Measurements from ENCODE around the gene SMAD3.
"Not testable (repeated sequence)": the region's sequence is repeated elsewhere in the genome, so short reads cannot be mapped to it uniquely, and the experiment has no call there.

SMAD3 gene

DNA sequence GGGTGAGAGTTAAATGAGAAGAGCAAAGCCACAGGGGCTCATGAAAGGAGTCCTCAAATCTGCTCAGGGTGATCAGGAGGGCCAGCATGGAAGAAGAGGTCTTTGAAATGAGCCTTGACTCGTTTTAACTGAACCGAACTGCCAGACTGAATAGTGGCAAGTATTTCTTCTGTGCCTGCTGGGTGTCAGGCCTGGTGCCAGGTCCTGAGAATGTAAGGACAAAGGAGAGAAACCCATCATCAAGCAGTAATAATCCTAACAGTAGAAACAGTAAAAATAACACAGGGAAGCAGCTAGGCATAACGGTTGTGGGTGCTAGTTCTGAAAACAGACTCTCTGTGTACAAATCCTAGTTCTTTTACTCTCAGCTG lies 40.4 kb upstream of the SMAD3 start:
- H3K27ac ChIP-seq (ENCODE audit: low read depth, low read length), result peak overlapping the region; percentile 70

DNA sequence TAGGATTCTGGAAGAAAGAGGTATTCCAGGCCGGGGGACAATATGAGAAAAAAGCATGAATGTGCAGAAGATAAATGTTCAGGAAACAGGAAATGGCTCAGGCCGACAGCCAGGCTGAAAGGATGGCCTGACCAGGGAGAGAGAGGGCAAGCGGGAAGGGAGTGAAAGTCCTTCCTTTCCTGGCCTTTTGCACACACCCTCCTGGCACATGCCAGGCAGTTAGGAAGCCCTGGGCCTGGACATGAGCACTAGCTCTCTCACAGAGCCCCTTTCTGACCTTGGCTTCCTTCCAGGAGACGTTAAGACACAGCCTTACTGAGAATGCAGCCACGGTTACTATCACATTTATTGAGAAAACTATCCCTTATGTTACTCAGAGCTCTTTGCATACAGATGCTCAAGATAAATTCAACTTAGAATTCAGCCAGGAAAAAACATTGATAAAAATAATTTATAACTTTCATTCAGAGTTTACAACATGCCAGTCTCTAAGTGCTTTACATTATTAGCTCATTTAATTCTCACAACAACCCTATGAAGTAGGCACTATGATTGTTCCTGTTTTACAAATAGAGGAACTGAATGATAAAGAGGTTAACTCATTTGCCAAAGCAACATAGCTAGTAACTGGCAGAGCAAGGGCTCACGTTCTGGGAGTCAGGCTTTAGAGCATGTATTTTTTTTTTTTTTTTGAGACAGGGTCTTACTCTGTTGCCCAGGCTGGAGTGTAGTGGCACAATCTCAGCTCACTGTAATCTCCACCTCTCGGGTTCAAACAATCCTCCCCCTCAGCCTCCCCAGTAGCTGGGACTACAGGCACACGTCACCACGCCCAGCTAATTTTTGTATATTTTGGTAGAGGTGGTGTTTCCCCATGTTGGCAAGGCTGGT lies 39.4 kb upstream of the SMAD3 start:
- H3K36me3 ChIP-seq (ENCODE audit: insufficient read depth, low read length), result no peaks in the 10 kb centered on the region
- H3K27me3 ChIP-seq (ENCODE audit: control insufficient read depth in 1 of 2, insufficient read depth in 2 of 2, low read length in 2 of 2), result no peaks in the 10 kb centered on the region
- H3K9me3 ChIP-seq (ENCODE audit: low read length), result no peaks in the 10 kb centered on the region
- H3K9ac ChIP-seq (ENCODE audit: low read length), result no peak overlapping the region
- H3K27ac ChIP-seq (ENCODE audit: low read depth, low read length), result peak overlapping the region; percentile 57
- H3K4me3 ChIP-seq (ENCODE audit: low read depth in 1 of 2, low read length in 2 of 2), result peak overlapping the region; percentile 7 to 23
- H3K4me1 ChIP-seq (ENCODE audit: insufficient read depth, low read length), result peaks cover 30% of the 10 kb centered on the region

More for the DNA sequence above, 40.4 kb upstream of the SMAD3 start:
- Histone ChIP-seq H3K27me3 (ENCODE audit: control insufficient read depth in 1 of 2, insufficient read depth in 2 of 2, low read length in 2 of 2) (no peaks in the 10 kb centered on the region), H3K4me1 (ENCODE audit: insufficient read depth, low read length) (peaks cover 30% of the 10 kb centered on the region), H3K9me3 (ENCODE audit: low read length) (no peaks in the 10 kb centered on the region), H3K4me3 (ENCODE audit: low read depth in 1 of 2, low read length in 2 of 2) (no peak overlapping the region), H3K36me3 (ENCODE audit: insufficient read depth, low read length) (no peaks in the 10 kb centered on the region), H3K9ac (ENCODE audit: low read length) (no peak overlapping the region)

DNA sequence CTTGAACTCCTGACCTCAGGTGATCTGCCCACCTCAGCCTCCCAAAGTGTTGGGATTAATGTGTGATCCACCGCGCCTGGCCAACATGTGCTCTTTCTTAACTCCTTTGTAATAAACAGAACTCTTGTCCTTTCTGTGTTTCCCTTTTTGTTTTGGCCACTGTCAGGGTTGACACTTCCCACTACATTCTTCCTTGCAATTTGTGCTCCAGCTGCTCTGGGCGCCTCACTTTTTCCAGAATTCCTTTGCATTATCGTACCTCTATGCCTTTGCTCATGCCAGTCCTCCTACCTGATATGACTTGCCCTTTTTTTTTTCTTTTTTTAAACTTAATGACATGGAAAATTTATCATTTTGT lies 38.8 kb upstream of the SMAD3 start:
- no peaks in the 10 kb centered on the region for H3K9me3 ChIP-seq (ENCODE audit: low read length)
- H3K9ac ChIP-seq (ENCODE audit: low read length), result no peak overlapping the region
- H3K4me3 ChIP-seq (ENCODE audit: low read depth in 1 of 2, low read length in 2 of 2), result no peak overlapping the region
- no peak overlapping the region for H3K27ac ChIP-seq (ENCODE audit: low read depth, low read length)
- H3K27me3 ChIP-seq (ENCODE audit: control insufficient read depth in 1 of 2, insufficient read depth in 2 of 2, low read length in 2 of 2), result no peaks in the 10 kb centered on the region
- H3K4me1 ChIP-seq (ENCODE audit: insufficient read depth, low read length), result peaks cover 30% of the 10 kb centered on the region
- no peaks in the 10 kb centered on the region for H3K36me3 ChIP-seq (ENCODE audit: insufficient read depth, low read length)

DNA sequence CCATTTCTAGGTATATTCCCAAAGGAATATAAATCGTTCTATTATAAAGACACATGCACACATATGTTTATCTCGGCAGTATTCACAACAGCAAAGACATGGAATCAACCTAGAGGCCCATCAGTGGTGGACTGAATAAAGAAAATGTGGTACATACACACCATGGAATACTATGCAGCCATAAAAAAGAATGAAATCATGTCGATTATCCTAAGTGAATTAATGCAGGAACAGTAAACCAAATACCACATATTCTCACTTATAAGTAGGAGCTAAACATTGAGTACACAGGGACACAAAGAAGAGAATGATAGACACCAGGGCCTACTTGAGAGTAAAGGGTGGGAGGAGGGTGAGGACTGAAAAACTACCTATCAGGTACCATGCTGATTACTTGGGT lies 37.0 kb upstream of the SMAD3 start:
- not testable (repeated sequence) for H3K4me3 ChIP-seq (ENCODE audit: low read depth in 1 of 2, low read length in 2 of 2); H3K9ac ChIP-seq (ENCODE audit: low read length); H3K27me3 ChIP-seq (ENCODE audit: control insufficient read depth in 1 of 2, insufficient read depth in 2 of 2, low read length in 2 of 2); H3K9me3 ChIP-seq (ENCODE audit: low read length); H3K27ac ChIP-seq (ENCODE audit: low read depth, low read length); H3K36me3 ChIP-seq (ENCODE audit: insufficient read depth, low read length)
- peaks cover 33% of the 10 kb centered on the region for H3K4me1 ChIP-seq (ENCODE audit: insufficient read depth, low read length)

DNA sequence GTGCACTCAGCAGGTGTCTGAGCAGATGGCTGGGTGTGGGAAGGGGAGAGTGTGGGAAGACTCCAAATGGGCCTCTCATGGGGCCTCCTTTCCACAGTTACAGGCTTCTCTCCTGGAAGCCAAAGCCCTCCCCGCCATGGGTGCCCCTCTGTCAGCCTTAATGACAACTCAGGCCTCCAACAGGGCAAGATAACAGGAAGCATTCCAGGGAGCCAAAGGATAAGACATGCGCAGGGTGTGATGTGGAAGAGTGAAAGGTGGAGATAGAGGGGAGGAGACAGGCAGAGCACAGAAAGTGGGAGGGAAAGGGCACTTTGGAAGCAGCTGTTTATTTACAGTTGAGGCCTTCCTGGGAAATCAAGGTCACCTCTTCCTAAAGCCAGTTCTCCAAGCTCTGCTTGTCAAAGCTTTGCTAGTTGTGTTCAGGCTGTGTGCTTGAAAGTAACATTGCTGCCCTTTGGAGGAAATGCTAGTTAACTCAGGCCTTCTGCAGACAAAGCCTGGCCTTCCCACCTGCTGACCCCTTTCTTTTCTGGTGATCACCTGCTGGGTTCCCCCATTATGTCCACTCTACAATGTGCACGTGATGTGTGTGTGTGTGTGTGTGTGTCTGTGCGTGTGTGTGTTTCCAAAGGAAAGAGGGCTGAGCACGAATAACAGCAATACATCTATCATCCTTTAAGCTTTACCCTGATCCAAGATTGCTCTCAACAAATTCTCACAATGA lies 35.2 kb upstream of the SMAD3 start:
- peaks cover 20% of the 10 kb centered on the region for H3K4me1 ChIP-seq (ENCODE audit: insufficient read depth, low read length)
- no peak overlapping the region for H3K9ac ChIP-seq (ENCODE audit: low read length)
- H3K9me3 ChIP-seq (ENCODE audit: low read length), result no peaks in the 10 kb centered on the region

DNA sequence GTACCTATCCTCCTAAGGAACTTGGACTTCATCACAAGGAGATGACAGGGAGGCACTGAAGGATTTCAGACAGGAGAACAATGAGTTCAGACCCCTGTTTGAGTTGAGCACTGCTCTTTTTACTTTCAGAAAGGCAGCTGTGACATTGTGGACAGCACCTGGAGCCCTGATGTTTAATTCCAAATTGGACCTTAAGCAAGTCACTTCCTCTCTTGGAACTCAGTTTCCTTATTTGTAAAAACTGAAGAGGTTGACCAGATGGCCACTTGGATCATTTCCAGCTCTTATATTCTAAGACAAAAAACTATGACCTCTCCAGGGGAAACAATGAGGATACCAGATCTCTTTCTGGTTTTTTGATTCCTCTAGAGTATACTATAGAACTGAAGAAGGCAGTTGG lies 34.1 kb upstream of the SMAD3 start:
- no peaks in the 10 kb centered on the region for H3K36me3 ChIP-seq (ENCODE audit: insufficient read depth, low read length)
- H3K9ac ChIP-seq (ENCODE audit: low read length), result no peak overlapping the region
- H3K27ac ChIP-seq (ENCODE audit: low read depth, low read length), result no peak overlapping the region
- no peak overlapping the region for H3K4me3 ChIP-seq (ENCODE audit: low read depth in 1 of 2, low read length in 2 of 2)
- H3K27me3 ChIP-seq (ENCODE audit: control insufficient read depth in 1 of 2, insufficient read depth in 2 of 2, low read length in 2 of 2), result peaks cover 0 to 4% of the 10 kb centered on the region in 2 donors
- no peaks in the 10 kb centered on the region for H3K9me3 ChIP-seq (ENCODE audit: low read length)
- peaks cover 9% of the 10 kb centered on the region for H3K4me1 ChIP-seq (ENCODE audit: insufficient read depth, low read length)

More for the DNA sequence above, 35.2 kb upstream of the SMAD3 start:
- H3K27me3 ChIP-seq (ENCODE audit: control insufficient read depth in 1 of 2, insufficient read depth in 2 of 2, low read length in 2 of 2), result peaks cover 0 to 4% of the 10 kb centered on the region in 2 donors
- no peak overlapping the region for H3K4me3 ChIP-seq (ENCODE audit: low read depth in 1 of 2, low read length in 2 of 2)
- no peak overlapping the region for H3K27ac ChIP-seq (ENCODE audit: low read depth, low read length)
- H3K36me3 ChIP-seq (ENCODE audit: insufficient read depth, low read length), result no peaks in the 10 kb centered on the region

DNA sequence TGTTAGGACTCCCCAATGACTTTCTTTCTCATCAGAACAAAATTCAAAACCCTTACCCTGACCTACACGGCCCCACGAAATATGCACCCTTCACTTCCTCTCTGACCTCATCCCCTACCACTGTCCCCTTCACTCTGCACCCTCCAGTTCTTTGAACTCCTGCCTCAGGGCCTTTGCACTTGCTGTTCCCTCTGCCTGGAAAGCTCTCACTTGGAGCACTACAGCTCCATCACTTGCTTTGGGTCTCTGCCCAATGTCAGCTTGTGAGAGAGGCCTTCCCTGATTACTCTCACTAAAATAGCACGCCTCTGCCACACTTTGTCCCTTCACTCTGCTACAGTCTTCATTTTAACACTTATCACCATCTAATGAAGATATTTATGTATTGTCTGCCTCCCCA lies 32.8 kb upstream of the SMAD3 start:
- Histone ChIP-seq H3K9ac (ENCODE audit: low read length) (no peak overlapping the region), H3K27ac (ENCODE audit: low read depth, low read length) (no peak overlapping the region), H3K4me1 (ENCODE audit: insufficient read depth, low read length) (peaks cover 9% of the 10 kb centered on the region), H3K4me3 (ENCODE audit: low read depth in 1 of 2, low read length in 2 of 2) (no peak overlapping the region), H3K27me3 (ENCODE audit: control insufficient read depth in 1 of 2, insufficient read depth in 2 of 2, low read length in 2 of 2) (peaks cover 0 to 4% of the 10 kb centered on the region in 2 donors), H3K9me3 (ENCODE audit: low read length) (no peaks in the 10 kb centered on the region), H3K36me3 (ENCODE audit: insufficient read depth, low read length) (no peaks in the 10 kb centered on the region)

DNA sequence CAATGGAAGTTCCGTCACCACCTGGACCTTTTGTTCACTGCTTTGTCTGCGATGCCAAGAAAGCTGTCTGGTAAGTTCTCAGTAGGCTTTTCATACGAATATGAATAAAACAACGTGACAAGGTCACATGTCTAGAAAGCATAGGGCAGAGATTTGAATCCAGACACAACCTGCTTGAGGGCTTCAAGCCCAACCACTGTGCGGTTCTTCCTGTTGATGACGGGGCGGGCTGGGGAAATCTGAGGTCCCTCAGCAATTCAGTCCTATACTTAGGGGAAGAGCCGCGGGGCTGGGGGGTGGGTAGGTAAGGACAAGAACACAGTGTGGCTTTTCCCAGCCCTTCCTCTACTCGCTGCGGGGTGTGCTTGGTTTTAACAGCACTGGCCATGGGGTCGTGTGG lies 32.4 kb upstream of the SMAD3 start:
- Histone ChIP-seq H3K36me3 (ENCODE audit: insufficient read depth, low read length) (no peaks in the 10 kb centered on the region), H3K4me3 (ENCODE audit: low read depth in 1 of 2, low read length in 2 of 2) (peak overlapping the region; percentile 18 to 23), H3K27me3 (ENCODE audit: control insufficient read depth in 1 of 2, insufficient read depth in 2 of 2, low read length in 2 of 2) (peaks cover 0 to 4% of the 10 kb centered on the region in 2 donors), H3K9ac (ENCODE audit: low read length) (no peak overlapping the region), H3K9me3 (ENCODE audit: low read length) (no peaks in the 10 kb centered on the region), H3K27ac (ENCODE audit: low read depth, low read length) (no peak overlapping the region), H3K4me1 (ENCODE audit: insufficient read depth, low read length) (peaks cover 9% of the 10 kb centered on the region)

DNA sequence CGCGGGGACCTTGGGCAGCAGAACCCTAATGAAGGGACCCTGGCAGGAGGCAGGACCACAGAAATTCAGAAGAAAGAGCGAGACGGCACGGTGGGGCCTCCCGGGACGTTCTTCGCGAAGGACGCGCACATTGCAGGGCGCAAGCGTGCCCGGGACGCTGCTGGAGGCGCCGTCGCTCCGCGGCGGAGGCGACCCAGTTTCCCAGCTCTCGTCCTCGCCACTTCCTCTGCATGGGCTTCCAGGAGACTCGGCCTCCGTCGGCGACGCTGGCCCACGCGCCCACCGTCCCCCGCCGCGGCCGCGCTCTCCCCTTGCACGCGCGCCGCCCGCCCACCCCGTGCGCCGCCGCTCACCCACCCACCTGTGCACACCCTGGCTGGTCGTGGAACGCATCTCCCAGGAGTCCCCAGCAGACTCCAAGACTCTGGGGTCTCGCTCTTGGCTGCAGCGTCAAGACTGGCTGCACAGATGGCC lies 31.8 kb upstream of the SMAD3 start:
- H3K27me3 ChIP-seq (ENCODE audit: control insufficient read depth in 1 of 2, insufficient read depth in 2 of 2, low read length in 2 of 2), result peaks cover 0 to 4% of the 10 kb centered on the region in 2 donors
- H3K9me3 ChIP-seq (ENCODE audit: low read length), result no peaks in the 10 kb centered on the region
- H3K9ac ChIP-seq (ENCODE audit: low read length), result no peak overlapping the region
- H3K36me3 ChIP-seq (ENCODE audit: insufficient read depth, low read length), result no peaks in the 10 kb centered on the region
- H3K27ac ChIP-seq (ENCODE audit: low read depth, low read length), result no peak overlapping the region
- peak overlapping the region; percentile 18 to 23 for H3K4me3 ChIP-seq (ENCODE audit: low read depth in 1 of 2, low read length in 2 of 2)
- peaks cover 9% of the 10 kb centered on the region for H3K4me1 ChIP-seq (ENCODE audit: insufficient read depth, low read length)

DNA sequence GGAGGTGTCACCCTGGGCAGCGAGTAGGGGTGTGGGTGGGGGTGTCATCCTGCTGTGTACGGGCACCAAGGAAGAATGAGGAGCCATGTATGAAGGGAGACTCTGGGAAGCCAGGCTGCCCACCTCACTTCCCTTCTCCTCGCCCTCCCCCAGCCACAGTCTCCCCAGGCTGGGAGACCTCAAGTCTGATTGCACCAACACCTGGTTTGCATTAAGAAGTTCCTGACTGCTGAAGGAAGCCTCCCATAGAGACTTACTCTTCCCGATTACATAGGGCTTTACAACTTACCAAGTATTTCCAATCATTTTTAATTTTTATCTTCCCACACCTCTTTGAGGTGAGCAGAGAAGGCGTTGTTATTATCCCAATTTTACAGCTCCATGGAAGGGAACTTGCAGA lies 29.5 kb upstream of the SMAD3 start:
- Histone ChIP-seq H3K4me1 (ENCODE audit: insufficient read depth, low read length) (peaks cover 9% of the 10 kb centered on the region), H3K27ac (ENCODE audit: low read depth, low read length) (no peak overlapping the region), H3K9ac (ENCODE audit: low read length) (no peak overlapping the region), H3K27me3 (ENCODE audit: control insufficient read depth in 1 of 2, insufficient read depth in 2 of 2, low read length in 2 of 2) (peaks cover 0 to 4% of the 10 kb centered on the region in 2 donors), H3K9me3 (ENCODE audit: low read length) (no peaks in the 10 kb centered on the region), H3K36me3 (ENCODE audit: insufficient read depth, low read length) (no peaks in the 10 kb centered on the region), H3K4me3 (ENCODE audit: low read depth in 1 of 2, low read length in 2 of 2) (no peak overlapping the region)

DNA sequence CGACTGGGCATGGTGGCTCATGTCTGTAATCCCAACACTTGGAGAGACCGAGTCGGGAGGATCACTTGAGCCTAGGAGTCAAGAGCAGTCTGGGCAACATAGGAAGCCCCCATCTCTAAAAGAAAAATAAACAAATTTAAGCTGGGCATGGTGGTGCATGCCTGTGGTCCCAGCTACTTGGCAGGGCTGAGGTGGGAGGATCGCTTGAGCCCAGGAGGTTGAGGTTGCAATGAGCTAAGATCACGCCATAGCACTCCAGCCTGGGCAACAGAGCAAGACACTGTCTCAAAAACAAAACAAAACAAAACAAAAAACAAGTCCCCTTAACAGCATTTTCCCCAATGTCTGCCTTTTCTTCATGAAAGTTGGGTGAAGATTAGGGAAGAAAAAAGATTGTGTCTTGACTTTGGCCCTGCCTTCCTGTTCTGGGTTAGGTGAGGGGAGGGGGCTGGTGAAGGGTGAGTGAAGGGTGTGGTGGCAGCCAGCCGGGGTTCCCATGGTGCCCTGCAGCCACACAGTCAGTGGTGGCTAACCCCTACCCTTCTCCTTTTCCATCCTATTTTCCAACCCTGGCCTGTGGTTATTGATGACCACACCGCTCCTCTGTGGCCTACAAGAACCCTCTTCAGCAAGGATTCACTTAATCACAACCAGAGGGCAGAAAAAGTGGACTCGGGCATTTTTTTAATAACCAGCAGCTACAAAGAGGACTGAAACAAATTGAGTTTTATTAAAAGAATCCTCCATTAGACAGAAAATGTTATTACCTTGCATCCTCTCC lies 28.4 kb upstream of the SMAD3 start:
- peaks cover 12% of the 10 kb centered on the region for H3K4me1 ChIP-seq (ENCODE audit: insufficient read depth, low read length)

More for the DNA sequence above, 28.4 kb upstream of the SMAD3 start:
- H3K9me3 ChIP-seq (ENCODE audit: low read length), result no peaks in the 10 kb centered on the region
- H3K36me3 ChIP-seq (ENCODE audit: insufficient read depth, low read length), result no peaks in the 10 kb centered on the region
- no peak overlapping the region for H3K4me3 ChIP-seq (ENCODE audit: low read depth in 1 of 2, low read length in 2 of 2)
- H3K27me3 ChIP-seq (ENCODE audit: control insufficient read depth in 1 of 2, insufficient read depth in 2 of 2, low read length in 2 of 2), result peaks cover 0 to 4% of the 10 kb centered on the region in 2 donors
- no peak overlapping the region for H3K27ac ChIP-seq (ENCODE audit: low read depth, low read length)
- H3K9ac ChIP-seq (ENCODE audit: low read length), result no peak overlapping the region
